GM19324 (cell line): ENCODE results near the gene RYR3.
"Not testable (repeated sequence)": the region's sequence is repeated elsewhere in the genome, so short reads cannot be mapped to it uniquely, and the experiment has no call there.

Source experiments
- ATAC-seq: cut with Tn5 transposase; IDR thresholded peaks from one replicate; pipeline ENCODE4 v1.9.1; 2021; ENCODE audit warnings: mild to moderate bottlenecking, moderate library complexity; ENCODE audit not compliant: unreplicated experiment, low FRiP score

The RYR3 gene

DNA sequence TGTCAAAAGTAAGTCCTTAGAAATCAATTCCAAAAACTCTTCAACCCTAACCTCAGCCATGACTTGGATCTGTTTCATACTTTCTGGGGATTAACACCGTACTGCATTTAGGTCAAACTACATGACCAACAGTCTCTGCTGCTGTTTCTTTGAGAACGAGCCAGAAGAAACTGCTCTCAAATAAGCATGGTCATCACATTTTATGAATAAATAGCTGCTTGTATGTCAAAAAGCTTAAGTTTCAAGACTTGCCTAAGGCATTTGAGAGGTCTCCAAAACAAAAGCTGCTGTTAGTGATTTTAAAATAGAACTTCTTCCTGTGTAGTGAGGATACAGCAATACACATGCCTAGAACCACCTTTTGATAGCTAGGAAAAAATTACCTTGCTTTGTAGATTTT, 491.2 kb downstream of the RYR3 start:
- ATAC-seq: no peak

DNA sequence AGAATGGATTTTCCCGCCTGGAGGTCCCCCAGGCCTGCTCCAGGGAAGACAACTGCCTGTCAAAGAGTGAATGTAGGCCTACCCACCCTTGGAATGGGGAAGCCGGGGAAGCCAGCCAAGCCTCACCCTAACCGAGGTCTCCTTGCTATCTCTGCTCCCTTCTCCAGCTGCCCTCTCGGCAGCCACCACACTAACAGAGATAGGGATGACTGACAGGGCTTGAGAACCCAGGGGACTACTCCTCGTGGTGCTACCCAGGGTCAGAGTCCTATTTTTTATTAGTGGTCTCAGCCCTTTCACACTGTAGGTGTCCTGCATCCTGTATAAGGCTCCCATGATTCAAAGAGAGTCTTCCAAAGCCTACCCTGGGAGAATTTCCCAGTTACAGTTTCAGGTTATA, 496.9 kb downstream of the RYR3 start:
- ATAC-seq: no peak

- ATAC-seq: no peak
Measured at GRCh38 chr15:33808720-33809457, 498.1 kb downstream of the RYR3 start.

GRCh38 chr15:33810073-33810595, 499.4 kb downstream of the RYR3 start:
- no peak for ATAC-seq

GRCh38 chr15:33810806-33811205, 500.0 kb downstream of the RYR3 start:
- no peak for ATAC-seq

- no peak for ATAC-seq
Measured at GRCh38 chr15:33813891-33814290, 503.1 kb downstream of the RYR3 start.

- not testable (repeated sequence) for ATAC-seq
Measured at GRCh38 chr15:33819499-33819898, 508.7 kb downstream of the RYR3 start.

DNA sequence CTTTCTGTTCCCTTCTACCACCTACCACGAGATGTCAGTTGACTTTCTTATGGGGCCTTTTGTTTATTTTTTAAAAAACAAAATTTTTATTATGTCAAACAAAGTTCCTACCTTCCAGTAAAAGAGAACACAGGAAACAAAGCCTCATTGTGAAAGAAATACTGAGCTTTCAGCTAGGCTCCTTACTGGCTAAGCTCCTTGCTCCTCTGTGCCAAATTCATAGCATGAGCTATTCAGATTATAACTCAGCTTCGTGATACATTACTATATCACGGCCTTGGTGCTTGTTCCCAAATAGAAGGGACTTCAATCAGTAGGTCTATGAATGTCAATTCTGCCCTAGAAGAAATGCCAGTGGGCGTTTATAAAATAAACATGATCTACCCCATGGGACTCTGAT, 511.7 kb downstream of the RYR3 start:
- no peak for ATAC-seq

DNA sequence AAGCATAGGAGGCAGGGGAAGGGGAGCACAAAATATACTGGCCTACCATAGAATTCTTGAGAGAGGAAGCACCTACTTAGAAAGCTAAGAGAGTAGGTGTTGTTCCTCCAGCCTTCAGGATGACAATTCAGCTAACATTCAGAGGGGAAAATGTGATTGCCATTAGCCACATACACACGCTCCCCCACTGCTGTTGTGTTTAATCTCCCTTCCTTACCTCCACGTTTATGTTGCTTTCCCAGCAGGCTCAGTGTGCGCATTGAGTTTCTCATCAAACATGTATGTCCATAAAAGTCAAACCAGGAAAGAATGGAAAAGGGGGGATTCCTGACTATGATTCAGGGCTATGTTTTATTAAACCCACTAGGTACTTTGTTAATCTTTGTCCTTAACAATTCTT, 512.4 kb downstream of the RYR3 start:
- no peak for ATAC-seq

DNA sequence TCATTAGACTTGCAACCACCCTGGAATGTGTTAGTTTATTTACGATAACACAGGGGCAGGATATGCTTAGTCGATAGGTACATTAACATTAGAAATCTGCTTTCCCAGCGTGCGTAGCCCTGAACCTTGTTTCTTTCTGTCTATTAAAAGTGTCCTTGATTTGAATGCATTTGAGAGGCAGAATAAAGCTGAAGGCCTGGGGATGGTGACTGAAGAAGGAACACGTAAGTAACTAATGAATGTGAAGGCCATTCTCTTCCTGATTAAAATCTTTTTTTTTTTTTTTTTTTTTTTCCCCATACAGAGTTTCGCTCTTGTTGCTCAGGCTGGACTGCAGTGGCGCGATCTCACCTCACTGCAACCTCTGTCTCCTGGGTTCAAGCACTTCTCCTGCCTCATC, 514.7 kb downstream of the RYR3 start:
- no peak for ATAC-seq

GRCh38 chr15:33826201-33826600, 515.4 kb downstream of the RYR3 start:
- ATAC-seq: no peak

GRCh38 chr15:33830351-33830750, 519.6 kb downstream of the RYR3 start:
- no peak for ATAC-seq

DNA sequence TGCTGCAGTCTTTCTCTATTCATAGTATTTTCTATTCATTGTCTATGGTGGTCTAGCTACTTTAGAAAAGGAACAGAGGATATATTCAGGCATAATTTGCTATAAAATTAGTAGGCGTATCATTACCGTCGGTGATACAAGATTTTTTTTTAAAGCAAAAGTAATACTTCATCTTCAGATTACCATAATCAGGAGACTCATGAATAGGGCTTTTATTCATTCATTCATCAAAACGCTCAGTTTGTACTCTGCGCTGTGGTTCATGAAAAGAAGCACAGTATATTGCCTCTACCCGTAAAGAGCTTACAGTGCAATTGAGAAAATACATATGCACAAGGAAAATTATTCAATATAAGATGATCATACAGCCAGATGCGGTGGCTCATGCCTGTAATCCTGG, 520.9 kb downstream of the RYR3 start:
- no peak for ATAC-seq

DNA sequence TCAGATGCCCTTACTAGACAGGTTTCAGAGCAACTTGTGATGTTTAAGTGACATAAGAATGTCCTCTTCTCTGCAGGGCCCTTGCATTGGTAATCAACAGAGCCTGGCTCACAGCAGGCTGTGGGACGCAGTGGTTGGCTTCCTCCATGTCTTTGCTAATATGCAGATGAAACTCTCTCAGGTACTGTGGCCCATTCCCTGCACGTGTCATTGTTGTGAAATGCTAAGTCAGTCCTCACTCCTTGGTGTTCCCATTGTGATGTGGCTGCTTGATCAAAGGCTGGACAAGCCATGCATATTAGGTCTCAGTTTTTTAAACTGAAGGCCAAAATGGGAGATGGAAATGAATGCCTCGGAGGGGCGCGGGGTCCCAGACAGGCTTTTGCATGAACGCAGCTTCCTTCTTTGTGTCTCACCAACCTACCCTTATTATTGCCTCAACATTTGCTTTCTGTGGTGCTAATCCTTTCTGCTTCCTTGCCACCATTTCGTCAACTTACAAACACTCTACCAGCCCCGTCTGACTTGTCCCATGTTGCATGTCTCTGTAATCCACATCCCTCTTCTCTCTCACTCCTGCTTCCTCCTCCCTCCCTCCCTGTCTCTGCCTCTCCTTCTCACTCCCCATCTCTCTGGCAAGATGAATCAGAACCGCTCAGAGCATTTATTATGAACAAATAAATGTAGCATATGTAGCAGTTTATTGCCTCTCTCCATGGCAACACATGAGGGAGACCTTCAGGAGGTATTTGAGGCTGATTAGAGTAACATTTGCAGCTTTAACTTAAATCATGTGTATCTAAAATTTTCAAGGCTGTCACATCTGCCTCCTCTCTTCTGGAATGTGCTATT, 524.4 kb downstream of the RYR3 start:
- ATAC-seq: no peak

- ATAC-seq: no peak
Measured at GRCh38 chr15:33837294-33837693, 526.5 kb downstream of the RYR3 start.

DNA sequence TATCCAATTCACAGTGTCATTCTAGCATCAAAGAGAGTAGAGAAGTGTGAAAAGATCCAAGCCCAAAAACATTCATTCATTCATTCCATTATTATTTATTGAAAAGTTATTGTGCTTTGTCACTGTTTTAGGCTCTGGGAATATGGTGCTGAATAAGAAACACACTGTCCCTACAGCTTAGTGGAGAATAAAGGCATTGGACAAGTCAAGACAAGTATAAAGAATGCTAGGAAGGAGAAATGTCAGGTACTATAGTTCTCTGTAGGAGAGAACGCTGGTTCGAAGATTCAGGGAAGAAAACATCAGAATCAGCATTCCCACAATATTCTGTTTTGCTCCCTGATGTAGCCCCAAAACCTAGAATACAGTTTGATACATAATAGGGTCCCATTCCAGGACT, 528.8 kb downstream of the RYR3 start:
- ATAC-seq: no peak

GRCh38 chr15:33840615-33841014, 529.8 kb downstream of the RYR3 start:
- no peak for ATAC-seq

GRCh38 chr15:33844186-33844585, 533.4 kb downstream of the RYR3 start:
- ATAC-seq: no peak

DNA sequence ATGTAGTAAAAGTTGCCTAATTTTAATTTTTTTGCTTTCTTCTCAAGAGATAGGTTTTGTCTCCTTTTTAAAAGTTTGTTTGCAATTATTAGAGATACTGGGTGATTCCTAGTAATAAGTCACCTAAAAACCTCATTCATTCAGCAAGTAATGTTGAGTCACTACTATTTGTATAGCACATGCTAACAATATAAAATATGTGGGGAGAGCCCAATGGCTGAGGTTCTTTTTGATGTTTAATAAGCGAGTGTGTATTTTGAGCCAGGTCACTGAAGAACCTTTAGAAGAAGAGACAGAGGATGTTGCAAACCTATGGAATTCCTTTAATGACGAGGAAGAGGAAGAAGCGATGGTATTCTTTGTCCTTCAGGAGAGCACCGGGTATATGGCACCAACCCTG, 533.8 kb downstream of the RYR3 start:
- ATAC-seq: no peak

GRCh38 chr15:33846142-33846541, 535.4 kb downstream of the RYR3 start:
- no peak for ATAC-seq

DNA sequence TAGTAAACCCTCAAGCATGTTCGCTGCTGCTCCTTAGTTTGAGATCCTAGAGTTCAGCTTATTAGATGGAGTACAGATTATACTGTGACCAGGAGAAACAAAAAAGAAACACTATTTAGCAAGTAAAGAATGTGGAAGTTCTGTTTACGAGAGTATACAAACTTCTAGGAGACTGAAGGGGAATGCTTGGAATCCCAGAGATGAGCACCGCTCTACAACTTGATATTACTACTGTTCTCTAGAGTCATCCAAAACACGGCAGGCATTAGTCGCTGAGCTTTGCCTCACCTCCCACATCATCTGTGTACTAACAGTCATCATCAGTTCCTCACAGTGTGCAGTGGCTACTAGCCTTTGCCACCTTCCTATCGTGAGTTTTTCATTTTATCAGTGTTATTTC, 536.1 kb downstream of the RYR3 start:
- no peak for ATAC-seq

GRCh38 chr15:33848011-33848410, 537.2 kb downstream of the RYR3 start:
- ATAC-seq: no peak
